Brain microvascular endothelial cell (primary cell): Measurements from ENCODE around the gene DCHS1.

ENCODE experiments used
- DNase-seq: peaks from one replicate; pipeline ENCODE4 v3.0.0-alpha.2; 2020
- H3K27ac ChIP-seq: fragments of 250-450 bp; sonication (Bioruptor Pico); 2 replicates; pipeline ENCODE4 v1.5.1; 2020; ENCODE audit warnings: mild to moderate bottlenecking, moderate library complexity
- H3K27me3 ChIP-seq: fragments of 250-450 bp; sonication (Bioruptor Pico); replicated peaks from 2 replicates; pipeline ENCODE4 v1.5.1; 2020; ENCODE audit warnings: mild to moderate bottlenecking
- H3K36me3 ChIP-seq: fragments of 250-450 bp; sonication (Bioruptor Pico); replicated peaks from 2 replicates; pipeline ENCODE4 v1.5.1; 2020; ENCODE audit warnings: mild to moderate bottlenecking
- H3K4me3 ChIP-seq: 2 replicates; pipeline ENCODE4 v1.5.1; 2011; ENCODE audit warnings: low read depth, mild to moderate bottlenecking, control low read depth, low read length, moderate library complexity
- in situ Hi-C: cut with HindIII; loops from 2 replicates; pipeline ENCODE4 v1.10.0; 2017; ENCODE audit warnings: low sequenced_read_pairs, low pct_ligation_motif_present
- TF ChIP-seq, protein P1 (sequence below): IDR thresholded peaks from 2 replicates; pipeline ENCODE4 v1.5.1; 2011; ENCODE audit warnings: low read depth, mild to moderate bottlenecking, moderate library complexity, low read length, control low read depth, inconsistent platforms; ENCODE audit errors: missing control alignments

The DCHS1 gene

GRCh38 chr11:6682591-6682935 is 27.0 kb upstream of the DCHS1 start:
- Histone ChIP-seq H3K4me3 (peak overlapping the region; percentile 99), H3K27me3 (no peaks in the 10 kb centered on the region), H3K27ac (peak overlapping the region; percentile 32), H3K36me3 (peaks cover 20% of the 10 kb centered on the region)
- in situ Hi-C loops: no loop called here
- no peak for DNase-seq
- TF ChIP-seq, protein P1, sequence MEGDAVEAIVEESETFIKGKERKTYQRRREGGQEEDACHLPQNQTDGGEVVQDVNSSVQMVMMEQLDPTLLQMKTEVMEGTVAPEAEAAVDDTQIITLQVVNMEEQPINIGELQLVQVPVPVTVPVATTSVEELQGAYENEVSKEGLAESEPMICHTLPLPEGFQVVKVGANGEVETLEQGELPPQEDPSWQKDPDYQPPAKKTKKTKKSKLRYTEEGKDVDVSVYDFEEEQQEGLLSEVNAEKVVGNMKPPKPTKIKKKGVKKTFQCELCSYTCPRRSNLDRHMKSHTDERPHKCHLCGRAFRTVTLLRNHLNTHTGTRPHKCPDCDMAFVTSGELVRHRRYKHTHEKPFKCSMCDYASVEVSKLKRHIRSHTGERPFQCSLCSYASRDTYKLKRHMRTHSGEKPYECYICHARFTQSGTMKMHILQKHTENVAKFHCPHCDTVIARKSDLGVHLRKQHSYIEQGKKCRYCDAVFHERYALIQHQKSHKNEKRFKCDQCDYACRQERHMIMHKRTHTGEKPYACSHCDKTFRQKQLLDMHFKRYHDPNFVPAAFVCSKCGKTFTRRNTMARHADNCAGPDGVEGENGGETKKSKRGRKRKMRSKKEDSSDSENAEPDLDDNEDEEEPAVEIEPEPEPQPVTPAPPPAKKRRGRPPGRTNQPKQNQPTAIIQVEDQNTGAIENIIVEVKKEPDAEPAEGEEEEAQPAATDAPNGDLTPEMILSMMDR: no peak

DNA sequence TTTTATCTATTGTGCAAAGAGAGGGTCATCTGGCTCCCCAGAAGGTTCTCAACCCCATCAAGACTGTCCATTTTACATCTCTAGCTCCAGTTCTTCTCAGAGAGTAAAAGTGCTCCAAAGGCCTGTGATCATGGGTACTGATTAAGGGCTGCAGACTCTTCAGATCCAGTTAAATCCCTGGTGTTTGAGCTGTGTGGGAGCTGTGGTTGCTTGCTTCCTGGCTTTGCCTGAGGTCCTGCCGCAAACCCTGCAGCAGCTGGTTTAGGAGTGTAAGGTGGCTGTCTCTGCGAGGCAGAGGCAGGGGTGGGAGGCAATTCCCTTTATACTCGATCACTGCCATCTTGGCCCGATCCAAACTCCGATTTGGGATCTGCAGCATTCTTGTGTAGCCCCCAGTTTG is 26.3 kb upstream of the DCHS1 start:
- peak; percentile 15 for DNase-seq
- in situ Hi-C loops: no loop called here
- H3K27ac ChIP-seq: no peak overlapping the region
- TF ChIP-seq, protein P1: no peak
- H3K4me3 ChIP-seq: peak overlapping the region; percentile 99
- peaks cover 20% of the 10 kb centered on the region for H3K36me3 ChIP-seq
- H3K27me3 ChIP-seq: no peaks in the 10 kb centered on the region

GRCh38 chr11:6681505-6681904 is 25.9 kb upstream of the DCHS1 start:
- Histone ChIP-seq H3K27me3 (no peaks in the 10 kb centered on the region), H3K4me3 (peak overlapping the region; percentile 99), H3K27ac (no peak overlapping the region), H3K36me3 (peaks cover 20% of the 10 kb centered on the region)
- in situ Hi-C loops: no loop called here
- DNase-seq: no peak
- TF ChIP-seq, protein P1: no peak

DNA sequence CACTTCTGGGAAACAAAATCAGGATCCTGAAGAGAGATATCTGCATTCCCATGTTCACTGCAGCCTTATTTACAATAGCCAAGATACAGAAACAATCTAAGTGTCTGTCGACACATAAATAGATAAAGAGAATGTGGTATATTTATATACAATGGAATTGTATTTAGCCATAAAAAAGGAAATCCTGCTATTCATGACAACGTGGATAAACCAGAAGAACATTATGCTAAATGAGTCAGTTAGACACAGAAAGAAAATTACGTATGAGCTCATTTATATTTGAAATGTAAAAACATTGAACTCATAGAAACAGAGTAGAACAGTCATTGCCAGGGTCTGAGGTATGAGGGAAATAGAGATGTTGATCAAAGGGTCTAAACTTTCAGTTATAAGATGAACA is 21.4 kb upstream of the DCHS1 start:
- in situ Hi-C loops: no loop called here
- H3K4me3 ChIP-seq: no peak overlapping the region
- H3K27me3 ChIP-seq: no peaks in the 10 kb centered on the region
- no peak for DNase-seq
- TF ChIP-seq, protein P1: no peak
- H3K36me3 ChIP-seq: peaks cover 20% of the 10 kb centered on the region
- no peak overlapping the region for H3K27ac ChIP-seq

DNA sequence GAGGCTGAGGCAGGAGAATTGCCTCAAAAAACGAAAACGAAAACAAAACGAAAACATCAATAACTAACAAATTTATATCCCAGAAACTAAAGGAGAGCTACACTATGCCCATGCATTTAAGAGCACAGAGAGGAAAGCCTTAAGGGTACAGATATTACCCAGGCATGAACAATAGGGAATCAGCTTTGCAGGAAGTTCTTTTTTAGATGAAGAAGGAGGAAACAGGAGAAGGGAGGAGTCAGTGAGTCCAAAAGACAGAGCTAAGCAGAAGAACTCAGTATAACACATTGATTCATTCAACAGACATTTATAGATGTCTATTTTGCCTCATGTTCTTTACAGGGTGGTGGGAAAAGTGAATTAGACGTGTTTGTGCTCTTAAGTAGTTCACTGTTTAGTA is 19.3 kb upstream of the DCHS1 start:
- Histone ChIP-seq H3K4me3 (no peak overlapping the region), H3K27ac (no peak overlapping the region), H3K36me3 (peaks cover 2% of the 10 kb centered on the region), H3K27me3 (no peaks in the 10 kb centered on the region)
- in situ Hi-C loops: no loop called here
- DNase-seq: no peak
- TF ChIP-seq, protein P1: no peak

GRCh38 chr11:6674219-6674597 is 18.6 kb upstream of the DCHS1 start:
- no peaks in the 10 kb centered on the region for H3K27me3 ChIP-seq
- in situ Hi-C loops: no loop called here
- DNase-seq: no peak
- H3K4me3 ChIP-seq: no peak overlapping the region
- H3K27ac ChIP-seq: no peak overlapping the region
- no peaks in the 10 kb centered on the region for H3K36me3 ChIP-seq
- TF ChIP-seq, protein P1: no peak
